Astrocyte (in vitro differentiated cells and primary cell): ENCODE results near the gene ZNF594.

Experiments used
- EZH2 ChIP-seq: IDR thresholded peaks from 2 replicates; pipeline ENCODE4 v1.6.1; 2012; ENCODE audit warnings: mild to moderate bottlenecking, low read length, inconsistent platforms; ENCODE audit not compliant: insufficient read depth
- TF ChIP-seq, protein P1 (sequence below): IDR thresholded peaks from 2 replicates; pipeline ENCODE4 v1.5.1; 2011; ENCODE audit warnings: low read depth, mild to moderate bottlenecking, inconsistent platforms, low read length, moderate library complexity; ENCODE audit not compliant: insufficient read depth

- TF ChIP-seq, protein P1, sequence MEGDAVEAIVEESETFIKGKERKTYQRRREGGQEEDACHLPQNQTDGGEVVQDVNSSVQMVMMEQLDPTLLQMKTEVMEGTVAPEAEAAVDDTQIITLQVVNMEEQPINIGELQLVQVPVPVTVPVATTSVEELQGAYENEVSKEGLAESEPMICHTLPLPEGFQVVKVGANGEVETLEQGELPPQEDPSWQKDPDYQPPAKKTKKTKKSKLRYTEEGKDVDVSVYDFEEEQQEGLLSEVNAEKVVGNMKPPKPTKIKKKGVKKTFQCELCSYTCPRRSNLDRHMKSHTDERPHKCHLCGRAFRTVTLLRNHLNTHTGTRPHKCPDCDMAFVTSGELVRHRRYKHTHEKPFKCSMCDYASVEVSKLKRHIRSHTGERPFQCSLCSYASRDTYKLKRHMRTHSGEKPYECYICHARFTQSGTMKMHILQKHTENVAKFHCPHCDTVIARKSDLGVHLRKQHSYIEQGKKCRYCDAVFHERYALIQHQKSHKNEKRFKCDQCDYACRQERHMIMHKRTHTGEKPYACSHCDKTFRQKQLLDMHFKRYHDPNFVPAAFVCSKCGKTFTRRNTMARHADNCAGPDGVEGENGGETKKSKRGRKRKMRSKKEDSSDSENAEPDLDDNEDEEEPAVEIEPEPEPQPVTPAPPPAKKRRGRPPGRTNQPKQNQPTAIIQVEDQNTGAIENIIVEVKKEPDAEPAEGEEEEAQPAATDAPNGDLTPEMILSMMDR: no peak
- no peak for TF ChIP-seq EZH2
Observed at GRCh38 chr17:5182597-5183409, 8.9 kb downstream of the ZNF594 start.
